Measurements from ENCODE around the gene VRTN.

VRTN gene

DNA sequence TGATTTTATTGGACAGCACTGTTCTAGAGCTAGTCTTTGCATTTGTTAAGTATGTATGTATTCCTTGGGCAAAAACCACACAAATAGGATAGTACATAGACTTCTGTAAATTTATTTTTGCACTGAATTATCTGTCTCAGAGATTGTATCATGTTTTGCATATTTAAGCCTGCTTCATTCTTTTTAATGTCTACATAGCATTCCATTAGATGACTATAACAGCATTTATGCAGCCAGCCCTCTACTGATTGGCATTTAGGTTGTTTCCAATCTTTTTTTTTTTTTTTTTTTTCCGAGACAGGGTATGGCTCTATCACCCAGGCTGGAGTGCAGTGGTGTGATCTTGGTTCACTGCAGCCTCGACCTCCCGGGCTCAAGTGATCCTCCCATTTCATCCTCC lies 43.2 kb downstream of the VRTN start:
- H3K27ac ChIP-seq: no peak overlapping the region
- TF ChIP-seq, protein P1, sequence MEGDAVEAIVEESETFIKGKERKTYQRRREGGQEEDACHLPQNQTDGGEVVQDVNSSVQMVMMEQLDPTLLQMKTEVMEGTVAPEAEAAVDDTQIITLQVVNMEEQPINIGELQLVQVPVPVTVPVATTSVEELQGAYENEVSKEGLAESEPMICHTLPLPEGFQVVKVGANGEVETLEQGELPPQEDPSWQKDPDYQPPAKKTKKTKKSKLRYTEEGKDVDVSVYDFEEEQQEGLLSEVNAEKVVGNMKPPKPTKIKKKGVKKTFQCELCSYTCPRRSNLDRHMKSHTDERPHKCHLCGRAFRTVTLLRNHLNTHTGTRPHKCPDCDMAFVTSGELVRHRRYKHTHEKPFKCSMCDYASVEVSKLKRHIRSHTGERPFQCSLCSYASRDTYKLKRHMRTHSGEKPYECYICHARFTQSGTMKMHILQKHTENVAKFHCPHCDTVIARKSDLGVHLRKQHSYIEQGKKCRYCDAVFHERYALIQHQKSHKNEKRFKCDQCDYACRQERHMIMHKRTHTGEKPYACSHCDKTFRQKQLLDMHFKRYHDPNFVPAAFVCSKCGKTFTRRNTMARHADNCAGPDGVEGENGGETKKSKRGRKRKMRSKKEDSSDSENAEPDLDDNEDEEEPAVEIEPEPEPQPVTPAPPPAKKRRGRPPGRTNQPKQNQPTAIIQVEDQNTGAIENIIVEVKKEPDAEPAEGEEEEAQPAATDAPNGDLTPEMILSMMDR (conservative IDR thresholded peaks at IDR 0.05): no peak

GRCh38 chr14:74392616-74393570 lies 44.6 kb downstream of the VRTN start:
- TF ChIP-seq, protein P1 (conservative IDR thresholded peaks at IDR 0.05): no peak
- H3K27ac ChIP-seq: no peak overlapping the region

DNA sequence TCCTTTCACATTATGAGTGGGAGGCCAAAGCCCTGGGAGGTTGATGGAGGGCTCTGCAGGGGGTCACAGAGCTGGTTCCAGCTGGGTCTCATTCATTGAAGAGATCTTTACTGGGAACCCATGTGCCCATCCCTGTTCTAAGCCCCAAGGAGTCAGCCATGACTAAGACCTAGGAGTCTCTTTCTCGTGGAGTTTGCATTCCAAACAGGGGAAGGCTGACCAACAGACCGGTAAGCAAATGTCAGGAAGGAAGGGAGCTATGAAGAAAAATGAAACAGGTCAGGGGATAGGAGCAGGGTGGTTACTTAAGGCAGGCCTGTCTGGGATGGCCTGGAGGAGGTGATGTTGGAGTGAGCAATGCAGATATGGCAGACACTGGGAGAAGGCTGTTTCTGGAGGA lies 46.3 kb downstream of the VRTN start:
- TF ChIP-seq, protein P1 (conservative IDR thresholded peaks at IDR 0.05): no peak
- H3K27ac ChIP-seq: no peak overlapping the region

- no peak overlapping the region for H3K27ac ChIP-seq
- TF ChIP-seq, protein P1 (conservative IDR thresholded peaks at IDR 0.05): no peak
Measured at GRCh38 chr14:74395094-74395493, 46.8 kb downstream of the VRTN start.

- TF ChIP-seq, protein P1 (conservative IDR thresholded peaks at IDR 0.05): no peak
- no peak overlapping the region for H3K27ac ChIP-seq
Measured at GRCh38 chr14:74400031-74400685, 51.9 kb downstream of the VRTN start.

- H3K27ac ChIP-seq: no peak overlapping the region
- TF ChIP-seq, protein P1 (conservative IDR thresholded peaks at IDR 0.05): no peak
Measured at GRCh38 chr14:74400919-74401503, 52.7 kb downstream of the VRTN start.
